Trophoblast cell (in vitro differentiated cells and primary cell): ENCODE data around the gene SPON1.
"Not testable (repeated sequence)": the region's sequence is repeated elsewhere in the genome, so short reads cannot be mapped to it uniquely, and the experiment has no call there.

ENCODE experiments used
- DNase-seq, 2 donors: peaks; one replicate each; pipeline ENCODE4 v3.0.0-alpha.2; 2016
- H2AFZ ChIP-seq: 2 replicates; pipeline ENCODE4 v1.6.1; 2013; ENCODE audit warnings: low read length, moderate library complexity, mild to moderate bottlenecking; ENCODE audit not compliant: insufficient read depth, poor library complexity
- H2AK5ac ChIP-seq: 2 replicates; pipeline ENCODE4 v1.6.1; 2013; ENCODE audit warnings: mild to moderate bottlenecking, low read length
- H2BK120ac ChIP-seq: 2 replicates; pipeline ENCODE4 v1.6.1; 2013; ENCODE audit warnings: low read length, mild to moderate bottlenecking, moderate library complexity; ENCODE audit not compliant: insufficient read depth, poor library complexity
- H2BK12ac ChIP-seq: 2 replicates; pipeline ENCODE4 v1.6.1; 2013; ENCODE audit warnings: mild to moderate bottlenecking, low read length, moderate library complexity
- H2BK5ac ChIP-seq: 2 replicates; pipeline ENCODE4 v1.6.1; 2013; ENCODE audit warnings: low read length, low read depth, moderate library complexity, mild to moderate bottlenecking; ENCODE audit not compliant: poor library complexity
- H3K14ac ChIP-seq: 2 replicates; pipeline ENCODE4 v1.6.1; 2013; ENCODE audit warnings: mild to moderate bottlenecking, low read length
- H3K18ac ChIP-seq: 2 replicates; pipeline ENCODE4 v1.6.1; 2013; ENCODE audit warnings: mild to moderate bottlenecking, low read length
- H3K23ac ChIP-seq: 2 replicates; pipeline ENCODE4 v1.6.1; 2013; ENCODE audit warnings: low read length
- H3K27ac ChIP-seq: 2 replicates; pipeline ENCODE4 v1.5.1; 2013; ENCODE audit warnings: low read depth, mild to moderate bottlenecking, inconsistent platforms, low read length, moderate library complexity
- H3K27me3 ChIP-seq: 2 replicates; pipeline ENCODE4 v1.6.1; 2013; ENCODE audit warnings: inconsistent platforms, mild to moderate bottlenecking, low read length, moderate library complexity; ENCODE audit not compliant: insufficient read depth
- H3K36me3 ChIP-seq, 2 experiments: 1 replicate in 1 of 2; 2 replicates in 1 of 2; pipeline ENCODE4 v1.6.1; 2013; ENCODE audit warnings: low read length in 2 of 2, mild to moderate bottlenecking in 2 of 2, moderate library complexity in 1 of 2; ENCODE audit not compliant: insufficient read depth in 2 of 2, control insufficient read depth in 1 of 2
- H3K4ac ChIP-seq: 2 replicates; pipeline ENCODE4 v1.6.1; 2013; ENCODE audit warnings: low read depth, mild to moderate bottlenecking, low read length, moderate library complexity
- H3K4me1 ChIP-seq, 2 experiments: 1 replicate in 1 of 2; 2 replicates in 1 of 2; pipeline ENCODE4 v1.6.1; 2013; ENCODE audit warnings: low read length in 2 of 2, mild to moderate bottlenecking in 2 of 2, moderate library complexity in 1 of 2; ENCODE audit not compliant: insufficient read depth in 2 of 2, control insufficient read depth in 1 of 2
- H3K4me2 ChIP-seq: 2 replicates; pipeline ENCODE4 v1.6.1; 2013; ENCODE audit warnings: inconsistent platforms, mild to moderate bottlenecking, low read length, moderate library complexity
- H3K4me3 ChIP-seq: 2 replicates; pipeline ENCODE4 v1.5.1; 2013; ENCODE audit warnings: mild to moderate bottlenecking, low read depth, low read length, inconsistent platforms
- H3K79me1 ChIP-seq: one replicate; pipeline ENCODE4 v1.6.1; 2013; ENCODE audit warnings: low read length
- H3K79me2 ChIP-seq: 2 replicates; pipeline ENCODE4 v1.6.1; 2013; ENCODE audit warnings: low read length, mild to moderate bottlenecking; ENCODE audit not compliant: control insufficient read depth, insufficient read depth, poor library complexity
- H3K9ac ChIP-seq: 2 replicates; pipeline ENCODE4 v1.6.1; 2013; ENCODE audit warnings: mild to moderate bottlenecking, low read length
- H3K9me3 ChIP-seq: 2 replicates; pipeline ENCODE4 v1.6.1; 2013; ENCODE audit warnings: low read depth, mild to moderate bottlenecking, control low read depth, inconsistent platforms, low read length; ENCODE audit not compliant: insufficient read depth
- H4K12ac ChIP-seq: 2 replicates; pipeline ENCODE4 v1.6.1; 2013; ENCODE audit warnings: low read depth, mild to moderate bottlenecking, low read length, moderate library complexity
- H4K8ac ChIP-seq: 2 replicates; pipeline ENCODE4 v1.6.1; 2013; ENCODE audit warnings: low read depth, mild to moderate bottlenecking, low read length, moderate library complexity
- H4K91ac ChIP-seq: one replicate; pipeline ENCODE4 v1.6.1; 2013; ENCODE audit warnings: low read depth, mild to moderate bottlenecking, low read length, moderate library complexity
- WGBS: extraction: QIAGEN DNeasy Blood & Tissue Kit; methylation state at CpG from one replicate; pipeline ENCODE4 v1.1.7; 2013; ENCODE audit warnings: missing lambda C conversion rate; ENCODE audit not compliant: insufficient read length, insufficient coverage; ENCODE audit errors: extremely low coverage; 5-methylcytosine and 5-hydroxymethylcytosine counted together

The SPON1 gene

DNA sequence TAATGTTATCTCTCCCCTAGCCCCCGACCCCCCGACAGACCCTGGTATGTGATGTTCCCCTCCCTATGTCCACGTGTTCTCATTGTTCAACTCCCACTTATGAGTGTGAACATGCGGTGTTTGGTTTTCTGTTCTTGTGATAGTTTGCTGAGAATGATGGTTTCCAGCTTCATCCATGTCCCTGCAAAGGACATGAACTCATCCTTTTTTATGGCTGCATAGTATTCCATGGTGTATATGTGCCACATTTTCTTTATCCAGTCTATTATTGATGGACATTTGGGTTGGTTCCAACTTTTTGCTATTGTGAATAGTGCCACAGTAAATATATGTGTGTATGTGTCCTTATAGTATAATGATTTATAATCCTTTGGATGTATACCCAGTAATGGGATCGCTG lies 24.2 kb downstream of the SPON1 start:
- not testable (repeated sequence) for H3K27ac ChIP-seq, H3K27me3 ChIP-seq, H3K14ac ChIP-seq, H2AFZ ChIP-seq, H3K79me2 ChIP-seq, H3K79me1 ChIP-seq, H3K9ac ChIP-seq, H2BK5ac ChIP-seq, H3K23ac ChIP-seq, H3K18ac ChIP-seq, H4K12ac ChIP-seq, H3K36me3 ChIP-seq, H3K4me2 ChIP-seq, DNase-seq, H3K9me3 ChIP-seq, H4K8ac ChIP-seq, H2AK5ac ChIP-seq, H4K91ac ChIP-seq, H3K4ac ChIP-seq, H3K4me3 ChIP-seq, H3K4me1 ChIP-seq, H2BK120ac ChIP-seq, H2BK12ac ChIP-seq
- no CpG with 5 or more reads among the region's 5 CpGs for WGBS

- not testable (repeated sequence) for H4K91ac ChIP-seq, H3K79me1 ChIP-seq, H3K18ac ChIP-seq, H4K12ac ChIP-seq, H3K27me3 ChIP-seq, H2BK120ac ChIP-seq, H3K36me3 ChIP-seq, H3K4me2 ChIP-seq, H4K8ac ChIP-seq, H3K23ac ChIP-seq, H3K14ac ChIP-seq, H3K27ac ChIP-seq, H3K9ac ChIP-seq, H3K4ac ChIP-seq, DNase-seq, H3K9me3 ChIP-seq, H2BK12ac ChIP-seq, H3K4me3 ChIP-seq, H2BK5ac ChIP-seq, H3K79me2 ChIP-seq, H3K4me1 ChIP-seq, H2AK5ac ChIP-seq, H2AFZ ChIP-seq
- WGBS: no CpG with 5 or more reads among the region's 15 CpGs
Measured at GRCh38 chr11:13992158-13992856, 29.8 kb downstream of the SPON1 start.

DNA sequence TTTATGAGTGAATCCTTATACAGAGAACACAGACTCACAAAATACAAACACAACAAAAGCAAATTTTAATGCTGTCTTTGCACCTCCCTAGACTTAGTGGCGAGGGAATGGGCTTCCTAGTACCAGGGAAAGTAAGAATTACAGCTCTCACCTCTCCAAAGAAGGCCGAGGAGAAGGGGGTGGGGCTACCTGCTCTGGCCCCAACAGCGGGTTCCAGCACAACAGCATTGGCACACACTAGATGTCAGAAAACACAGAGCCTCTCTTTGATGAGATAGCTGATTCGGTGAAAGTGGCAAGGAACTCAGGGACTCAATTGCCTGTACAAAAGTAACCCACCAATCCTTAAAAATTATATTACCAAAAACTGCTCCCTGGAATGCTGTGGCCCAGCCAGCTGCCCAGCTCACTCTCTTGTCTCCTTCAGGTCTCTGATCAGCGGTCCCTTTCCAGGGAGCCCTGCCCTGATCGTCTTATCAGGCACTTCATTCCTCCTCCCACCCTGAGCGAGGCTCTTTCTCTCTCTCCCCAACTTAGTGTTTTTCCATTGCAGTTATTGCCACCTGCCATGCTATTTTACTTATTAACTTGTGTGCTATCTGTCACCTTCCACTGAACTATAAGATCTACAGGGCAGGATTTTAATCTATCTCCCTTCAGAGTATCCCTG lies 30.7 kb downstream of the SPON1 start:
- Histone ChIP-seq H3K4me3 (no peak overlapping the region), H3K9ac (no peak overlapping the region), H3K79me1 (no peaks in the 10 kb centered on the region), H2AK5ac (no peak overlapping the region), H2BK12ac (no peak overlapping the region), H3K14ac (no peak overlapping the region), H3K27ac (no peak overlapping the region), H3K4me1 (peaks cover 0 to 5% of the 10 kb centered on the region in 2 experiments), H4K91ac (no peak overlapping the region), H3K4ac (no peak overlapping the region), H3K79me2 (no peaks in the 10 kb centered on the region), H2BK5ac (no peak overlapping the region), H3K36me3 (no peaks in the 10 kb centered on the region), H3K9me3 (no peaks in the 10 kb centered on the region), H4K8ac (no peak overlapping the region), H2BK120ac (no peak overlapping the region), H3K4me2 (no peak overlapping the region), H3K18ac (no peak overlapping the region), H4K12ac (no peak overlapping the region), H3K27me3 (no peaks in the 10 kb centered on the region), H3K23ac (no peak overlapping the region), H2AFZ (no peak overlapping the region)
- no peak for DNase-seq
- WGBS: no CpG with 5 or more reads among the region's 7 CpGs

DNA sequence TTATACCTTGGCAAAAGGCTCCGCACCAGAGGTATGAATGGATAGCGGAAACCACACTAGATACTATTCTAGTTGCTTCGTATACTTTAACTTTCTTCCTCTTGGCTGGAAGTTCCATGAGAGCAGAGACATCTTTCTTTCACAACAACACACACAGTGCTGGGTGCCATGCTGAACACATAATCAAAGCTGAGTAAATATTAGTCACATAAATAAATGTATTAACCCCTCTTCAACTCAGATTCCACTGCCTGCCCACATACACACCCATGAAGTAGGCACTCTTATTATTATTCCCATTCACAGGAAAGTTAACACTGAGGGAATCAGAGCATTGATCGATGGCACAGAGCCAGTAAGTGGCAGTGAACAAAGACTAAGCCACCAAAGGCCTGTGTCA lies 35.4 kb downstream of the SPON1 start:
- no peak for DNase-seq
- Histone ChIP-seq H4K91ac (no peak overlapping the region), H4K8ac (no peak overlapping the region), H3K4me1 (peaks cover 0 to 6% of the 10 kb centered on the region in 2 experiments), H3K36me3 (no peaks in the 10 kb centered on the region), H4K12ac (no peak overlapping the region), H3K27ac (no peak overlapping the region), H2BK12ac (no peak overlapping the region), H3K9ac (no peak overlapping the region), H2AFZ (no peak overlapping the region), H3K4ac (no peak overlapping the region), H3K4me3 (no peak overlapping the region), H2BK5ac (no peak overlapping the region), H3K4me2 (no peak overlapping the region), H3K79me2 (peaks cover 2% of the 10 kb centered on the region), H3K14ac (no peak overlapping the region), H3K18ac (no peak overlapping the region), H3K27me3 (no peaks in the 10 kb centered on the region), H3K23ac (no peak overlapping the region), H3K9me3 (peaks cover 2% of the 10 kb centered on the region), H2BK120ac (no peak overlapping the region), H3K79me1 (no peaks in the 10 kb centered on the region), H2AK5ac (no peak overlapping the region)
- no CpG with 5 or more reads among the region's 4 CpGs for WGBS
